Peyer's patch (tissue), 4 donors: ENCODE results near the gene ELMOD1.

ENCODE experiments used
- POLR2A ChIP-seq, 2 donors: fragments of 450-650 bp; IDR thresholded peaks; one replicate each; pipeline ENCODE4 v1.5.1; 2017; ENCODE audit warnings: antibody characterized with exemption in 2 of 2, mild to moderate bottlenecking in 2 of 2, moderate library complexity in 2 of 2
- TF ChIP-seq, protein P1 (sequence below), 6 experiments: fragments of 450-650 bp in 4 of 6; fragments of 200-600 bp in 2 of 6; sonication (generic) in 1 of 6; IDR thresholded peaks; one replicate each; pipeline ENCODE4 v1.5.1; 2017 to 2019; ENCODE audit warnings: antibody characterized with exemption in 6 of 6, mild to moderate bottlenecking in 3 of 6, moderate library complexity in 1 of 6

DNA sequence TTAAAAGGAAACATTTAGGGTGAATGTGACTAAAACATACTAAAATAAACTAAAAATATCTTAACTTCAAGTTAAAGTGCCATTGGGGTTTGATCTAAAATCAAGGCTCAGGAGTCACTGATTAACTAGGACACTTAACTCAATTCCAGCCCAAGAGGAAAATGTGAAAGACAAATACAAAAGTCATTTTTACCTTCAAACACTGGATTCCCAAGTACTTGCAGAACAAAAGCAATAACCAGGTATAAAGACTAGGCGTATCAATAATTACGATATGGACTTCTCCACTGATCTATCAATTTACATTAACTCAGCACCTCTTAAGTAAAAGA is 41.0 kb upstream of the ELMOD1 start:
- TF ChIP-seq POLR2A (IDR thresholded peaks at IDR 0.05) = no peak
- TF ChIP-seq, protein P1, sequence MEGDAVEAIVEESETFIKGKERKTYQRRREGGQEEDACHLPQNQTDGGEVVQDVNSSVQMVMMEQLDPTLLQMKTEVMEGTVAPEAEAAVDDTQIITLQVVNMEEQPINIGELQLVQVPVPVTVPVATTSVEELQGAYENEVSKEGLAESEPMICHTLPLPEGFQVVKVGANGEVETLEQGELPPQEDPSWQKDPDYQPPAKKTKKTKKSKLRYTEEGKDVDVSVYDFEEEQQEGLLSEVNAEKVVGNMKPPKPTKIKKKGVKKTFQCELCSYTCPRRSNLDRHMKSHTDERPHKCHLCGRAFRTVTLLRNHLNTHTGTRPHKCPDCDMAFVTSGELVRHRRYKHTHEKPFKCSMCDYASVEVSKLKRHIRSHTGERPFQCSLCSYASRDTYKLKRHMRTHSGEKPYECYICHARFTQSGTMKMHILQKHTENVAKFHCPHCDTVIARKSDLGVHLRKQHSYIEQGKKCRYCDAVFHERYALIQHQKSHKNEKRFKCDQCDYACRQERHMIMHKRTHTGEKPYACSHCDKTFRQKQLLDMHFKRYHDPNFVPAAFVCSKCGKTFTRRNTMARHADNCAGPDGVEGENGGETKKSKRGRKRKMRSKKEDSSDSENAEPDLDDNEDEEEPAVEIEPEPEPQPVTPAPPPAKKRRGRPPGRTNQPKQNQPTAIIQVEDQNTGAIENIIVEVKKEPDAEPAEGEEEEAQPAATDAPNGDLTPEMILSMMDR (IDR thresholded peaks at IDR 0.05) = no peak
